Measurements from ENCODE around the gene FGA. TPM values are rescaled to one million over a fixed set of nuclear protein-coding genes. Genes with fewer than 3 reads are reported as not detected.
A peak's percentile ranks its signal among the peaks of the same experiment; 100 is the strongest.

Gene FGA
- total RNA-seq, 1 experiment from 2014 or later: not detected

GRCh38 chr4:154562697-154563254 is 27.8 kb downstream of the FGA start, which contains the start of gene FGB:
TSS of gene FGB (plus strand) at chr4:154563011. CDS start at chr4:154563019, 8 bp downstream.
- BruUV-seq (replicated peaks): no TSS peak
- Histone ChIP-seq H2AFZ (ENCODE audit: low read length) (no peak within 1 kb of the TSS), H3K79me2 (ENCODE audit: low read length) (no peaks in the 10 kb centered on the region)

GRCh38 chr4:154560824-154561231 is 29.7 kb downstream of the FGA start:
- Histone ChIP-seq H3K4me2 (ENCODE audit: low read length) (peak overlapping the region; percentile 57), H3K79me2 (ENCODE audit: low read length) (no peaks in the 10 kb centered on the region), H4K20me1 (ENCODE audit: low read length) (no peaks in the 10 kb centered on the region), H3F3A (ENCODE audit: low read length, unreplicated experiment) (peaks cover 3% of the 10 kb centered on the region), H3K9ac (ENCODE audit: low read length) (no peak overlapping the region), H3K9me2 (replicated peaks; ENCODE audit: low read length) (no peaks in the 10 kb centered on the region), H2AFZ (ENCODE audit: low read length) (no peak overlapping the region), H3K36me3 (ENCODE audit: low read depth, low read length) (no peaks in the 10 kb centered on the region), H3K9me3 (ENCODE audit: low read length) (no peaks in the 10 kb centered on the region), H3K4me1 (ENCODE audit: insufficient read depth, low read length) (peaks cover 54% of the 10 kb centered on the region), H3K27me3 (ENCODE audit: low read length) (no peaks in the 10 kb centered on the region), H3K27ac (ENCODE audit: low read length) (peak overlapping the region; percentile 22), H3K4me3 (ENCODE audit: low read length) (peak overlapping the region; percentile 11; the same call in 1 of the 2 replicates)
- DNase-seq (peak; percentile 75), ATAC-seq (peak; percentile 49; the same call in 1 of the 2 replicates)
- ChIA-PET CTCF (no interaction called here), POLR2A (ENCODE audit: unreplicated experiment) (no interaction called here)
- BruUV-seq (replicated peaks): no TSS peak
- intact Hi-C loops (cut with micrococcal nuclease): no loop called here
- TF ChIP-seq EZH2 (IDR thresholded peaks at IDR 0.05; ENCODE audit: low read length, unreplicated experiment): no peak
- TF ChIP-seq CTCF (conservative IDR thresholded peaks at IDR 0.05; ENCODE audit: low read depth, low read length): no peak
- TF ChIP-seq EZH2phosphoT487 (IDR thresholded peaks at IDR 0.05; ENCODE audit: borderline replicate concordance, low read length): no peak

More at GRCh38 chr4:154562697-154563254, 27.8 kb downstream of the FGA start, which contains the start of gene FGB:
- Histone ChIP-seq H3K9me2 (replicated peaks; ENCODE audit: low read length) (no peaks in the 10 kb centered on the region), H3K27ac (ENCODE audit: low read length) (peak within 1 kb of the TSS; percentile 71), H3K9ac (ENCODE audit: low read length) (peak within 1 kb of the TSS; percentile 23; the same call in 1 of the 2 replicates), H3K36me3 (ENCODE audit: low read depth, low read length) (no peaks in the 10 kb centered on the region), H3F3A (ENCODE audit: low read length, unreplicated experiment) (peaks cover 3% of the 10 kb centered on the region), H3K27me3 (ENCODE audit: low read length) (no peaks in the 10 kb centered on the region), H3K9me3 (ENCODE audit: low read length) (no peaks in the 10 kb centered on the region), H4K20me1 (ENCODE audit: low read length) (no peaks in the 10 kb centered on the region), H3K4me3 (ENCODE audit: low read length) (no peak within 1 kb of the TSS), H3K4me1 (ENCODE audit: insufficient read depth, low read length) (peaks cover 71% of the 10 kb centered on the region), H3K4me2 (ENCODE audit: low read length) (peak within 1 kb of the TSS; percentile 55)
- ChIA-PET POLR2A (ENCODE audit: unreplicated experiment) (no interaction called here), CTCF (interaction anchor here (0.6 to 1.4 kb wide), 2 partner anchors 10 to 56 kb away, joined by 3 to 6 read pairs; no protein-coding TSS in a partner anchor)
- ATAC-seq: no peak
- no peak for TF ChIP-seq EZH2 (IDR thresholded peaks at IDR 0.05; ENCODE audit: low read length, unreplicated experiment)
- TF ChIP-seq CTCF (conservative IDR thresholded peaks at IDR 0.05; ENCODE audit: low read depth, low read length): no peak
- no peak for TF ChIP-seq EZH2phosphoT487 (IDR thresholded peaks at IDR 0.05; ENCODE audit: borderline replicate concordance, low read length)
- peak; percentile 7 for DNase-seq
- intact Hi-C loops (cut with micrococcal nuclease): no loop called here

- no peaks in the 10 kb centered on the region for H3K36me3 ChIP-seq (ENCODE audit: low read depth, low read length)
- no peaks in the 10 kb centered on the region for H3K9me3 ChIP-seq (ENCODE audit: low read length)
- intact Hi-C loops (cut with micrococcal nuclease): no loop called here
- H3K9ac ChIP-seq (ENCODE audit: low read length): no peak overlapping the region
- no peak overlapping the region for H2AFZ ChIP-seq (ENCODE audit: low read length)
- DNase-seq: no peak
- peak overlapping the region; percentile 57 for H3K4me2 ChIP-seq (ENCODE audit: low read length)
- ChIA-PET CTCF (interaction anchor here (2.7 kb wide), 1 partner anchor 58 kb away, joined by 44 read pairs; no protein-coding TSS in a partner anchor), POLR2A (ENCODE audit: unreplicated experiment) (no interaction called here)
- peaks cover 50% of the 10 kb centered on the region for H3K4me1 ChIP-seq (ENCODE audit: insufficient read depth, low read length)
- no peaks in the 10 kb centered on the region for H3K79me2 ChIP-seq (ENCODE audit: low read length)
- no TSS peak for BruUV-seq (replicated peaks)
- H4K20me1 ChIP-seq (ENCODE audit: low read length): no peaks in the 10 kb centered on the region
- H3K4me3 ChIP-seq (ENCODE audit: low read length): peak overlapping the region; percentile 11; the same call in 1 of the 2 replicates
- ATAC-seq: no peak
- peak overlapping the region; percentile 22; the same call in 1 of the 2 replicates for H3K27ac ChIP-seq (ENCODE audit: low read length)
- TF ChIP-seq EZH2 (IDR thresholded peaks at IDR 0.05; ENCODE audit: low read length, unreplicated experiment): no peak
- no peaks in the 10 kb centered on the region for H3K27me3 ChIP-seq (ENCODE audit: low read length)
- no peaks in the 10 kb centered on the region for H3K9me2 ChIP-seq (replicated peaks; ENCODE audit: low read length)
- peaks cover 3% of the 10 kb centered on the region for H3F3A ChIP-seq (ENCODE audit: low read length, unreplicated experiment)
Measured at GRCh38 chr4:154560419-154560801, 30.1 kb downstream of the FGA start.

Data from PC-3 (cell line).